GM12874 (cell line): ENCODE data around the gene NRCAM.

Experiments used
- TF ChIP-seq, protein P1 (sequence below): IDR thresholded peaks from 2 replicates; pipeline ENCODE4 v1.5.1; 2011; ENCODE audit warnings: low read depth, mild to moderate bottlenecking, control low read depth, low read length, moderate library complexity; ENCODE audit not compliant: insufficient read depth

Gene NRCAM

DNA sequence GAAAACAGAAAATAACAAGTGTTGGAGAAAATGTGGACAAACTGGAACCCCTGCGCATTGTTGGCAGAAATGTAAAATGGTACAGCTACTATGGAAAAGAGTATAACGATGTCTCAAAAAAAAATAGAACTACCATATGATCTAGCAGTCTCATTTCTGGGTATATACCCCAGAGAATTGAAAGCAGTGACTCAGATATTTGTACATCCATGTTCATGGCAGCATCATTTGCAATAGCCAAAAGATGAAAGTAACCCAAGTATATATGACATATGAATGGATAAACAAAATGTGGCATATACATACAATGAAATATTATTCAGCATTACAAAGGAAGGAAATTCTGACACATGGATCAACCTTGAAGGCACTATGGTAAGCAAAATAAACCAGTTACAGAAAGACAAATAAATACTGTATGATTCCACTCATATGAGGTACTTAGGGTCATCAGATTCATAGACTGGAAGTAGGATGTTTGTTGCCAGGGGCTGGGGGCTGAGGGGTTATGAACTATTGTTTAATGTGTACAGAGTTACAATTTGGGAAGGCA is 4.9 kb downstream of the NRCAM start:
- TF ChIP-seq, protein P1, sequence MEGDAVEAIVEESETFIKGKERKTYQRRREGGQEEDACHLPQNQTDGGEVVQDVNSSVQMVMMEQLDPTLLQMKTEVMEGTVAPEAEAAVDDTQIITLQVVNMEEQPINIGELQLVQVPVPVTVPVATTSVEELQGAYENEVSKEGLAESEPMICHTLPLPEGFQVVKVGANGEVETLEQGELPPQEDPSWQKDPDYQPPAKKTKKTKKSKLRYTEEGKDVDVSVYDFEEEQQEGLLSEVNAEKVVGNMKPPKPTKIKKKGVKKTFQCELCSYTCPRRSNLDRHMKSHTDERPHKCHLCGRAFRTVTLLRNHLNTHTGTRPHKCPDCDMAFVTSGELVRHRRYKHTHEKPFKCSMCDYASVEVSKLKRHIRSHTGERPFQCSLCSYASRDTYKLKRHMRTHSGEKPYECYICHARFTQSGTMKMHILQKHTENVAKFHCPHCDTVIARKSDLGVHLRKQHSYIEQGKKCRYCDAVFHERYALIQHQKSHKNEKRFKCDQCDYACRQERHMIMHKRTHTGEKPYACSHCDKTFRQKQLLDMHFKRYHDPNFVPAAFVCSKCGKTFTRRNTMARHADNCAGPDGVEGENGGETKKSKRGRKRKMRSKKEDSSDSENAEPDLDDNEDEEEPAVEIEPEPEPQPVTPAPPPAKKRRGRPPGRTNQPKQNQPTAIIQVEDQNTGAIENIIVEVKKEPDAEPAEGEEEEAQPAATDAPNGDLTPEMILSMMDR: no peak

DNA sequence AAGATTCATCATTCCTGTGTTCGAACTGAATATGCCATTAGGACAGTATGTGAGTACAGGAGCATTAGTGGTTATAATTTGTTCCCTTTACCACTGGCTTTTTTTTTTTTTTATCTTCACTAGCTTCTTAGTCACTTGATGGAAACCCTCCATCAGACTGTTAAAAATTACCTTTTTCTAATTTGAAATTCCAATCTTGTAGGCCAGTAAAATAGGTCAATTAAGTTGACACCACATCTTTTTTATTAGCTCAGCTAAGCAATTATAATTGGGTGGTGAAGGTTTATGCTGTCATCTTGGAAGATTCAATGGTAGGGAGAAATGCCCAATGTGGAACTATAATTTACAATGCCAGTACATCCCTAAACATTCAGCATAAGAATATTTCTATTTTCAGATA is 6.1 kb downstream of the NRCAM start:
- TF ChIP-seq, protein P1: no peak

DNA sequence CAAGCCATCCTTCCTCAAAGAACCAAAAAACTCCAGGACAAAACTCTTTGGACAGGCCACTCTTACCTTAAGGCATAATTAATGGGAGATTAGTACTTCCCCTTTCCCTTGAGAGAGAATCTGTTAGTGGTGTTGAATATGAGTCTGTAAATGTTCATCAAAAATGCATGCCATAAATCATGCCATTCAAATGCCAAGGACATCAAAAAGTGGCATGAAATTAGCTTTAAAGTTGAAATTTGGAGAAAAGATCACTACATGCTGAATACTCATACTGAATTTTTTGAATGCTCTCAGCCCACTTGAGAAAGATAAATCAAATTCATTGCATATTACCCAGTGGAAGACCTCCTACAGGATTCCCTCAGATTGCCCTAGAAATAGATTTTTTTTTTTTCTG is 6.7 kb downstream of the NRCAM start:
- TF ChIP-seq, protein P1: no peak

DNA sequence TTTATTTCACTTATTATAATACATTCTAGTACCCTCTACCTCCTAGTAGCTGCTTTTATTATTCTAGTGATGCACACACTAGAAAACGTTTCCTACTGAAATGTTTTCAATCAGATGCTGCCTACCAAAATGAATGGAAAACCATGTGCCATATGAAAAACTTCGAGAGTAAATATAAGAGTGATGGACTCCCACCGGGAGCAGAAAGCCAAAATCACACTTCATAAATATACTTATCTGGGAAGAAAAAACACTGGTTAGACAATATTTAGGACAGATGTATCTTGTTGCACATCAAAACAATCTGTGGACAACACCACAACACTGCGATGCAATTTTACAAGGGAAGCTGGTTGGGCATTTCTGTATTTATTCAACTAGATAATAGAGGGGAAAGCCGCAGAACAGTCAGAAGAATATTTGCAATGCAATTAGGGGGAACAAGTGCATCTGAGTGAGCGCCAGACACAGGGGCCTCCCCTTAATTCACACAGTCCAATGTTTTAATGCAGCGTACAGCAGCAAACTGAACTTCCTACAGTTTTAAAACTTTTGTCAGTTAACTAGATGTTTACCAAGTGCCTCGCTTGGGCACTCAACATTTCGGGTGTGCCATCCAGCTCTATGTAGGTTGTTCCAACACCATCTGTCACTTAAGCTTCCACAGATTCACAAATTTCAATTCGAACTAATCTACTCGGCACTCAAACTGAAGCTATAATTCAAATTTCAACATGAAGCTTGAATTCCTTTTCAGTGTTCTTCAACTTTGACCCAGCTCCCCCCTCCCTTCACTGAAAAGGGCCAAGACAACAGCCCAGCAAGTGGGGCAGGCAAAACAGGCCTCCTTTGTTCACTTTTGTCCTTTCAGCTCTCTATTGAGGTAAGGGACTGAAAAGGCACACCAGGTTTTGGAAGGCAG is 7.4 kb downstream of the NRCAM start:
- TF ChIP-seq, protein P1: no peak

DNA sequence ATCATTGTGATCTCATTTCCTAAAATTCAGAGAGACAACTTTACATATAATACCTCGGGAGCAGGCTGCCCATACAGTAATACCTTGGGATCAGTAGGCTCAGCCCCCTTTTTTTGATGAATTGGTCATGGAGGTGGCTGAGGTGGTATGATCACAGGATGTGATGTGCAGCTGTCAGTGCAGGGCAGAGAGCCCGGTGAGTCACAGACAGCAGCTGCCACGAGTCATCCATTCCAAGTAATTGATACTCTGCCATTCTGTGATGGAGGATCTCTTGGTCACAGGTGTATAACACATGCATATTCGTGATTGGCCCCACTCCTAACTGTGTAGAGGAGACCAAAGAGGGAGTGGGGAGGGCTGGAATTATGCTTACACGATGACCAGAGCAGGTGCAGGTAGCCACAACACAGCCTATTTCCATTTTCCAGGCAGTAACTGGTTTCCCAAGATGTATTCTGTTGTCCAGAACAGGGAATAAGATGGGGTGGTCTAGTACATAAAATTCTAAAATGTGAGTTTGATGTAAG is 14.1 kb downstream of the NRCAM start:
- TF ChIP-seq, protein P1: no peak

DNA sequence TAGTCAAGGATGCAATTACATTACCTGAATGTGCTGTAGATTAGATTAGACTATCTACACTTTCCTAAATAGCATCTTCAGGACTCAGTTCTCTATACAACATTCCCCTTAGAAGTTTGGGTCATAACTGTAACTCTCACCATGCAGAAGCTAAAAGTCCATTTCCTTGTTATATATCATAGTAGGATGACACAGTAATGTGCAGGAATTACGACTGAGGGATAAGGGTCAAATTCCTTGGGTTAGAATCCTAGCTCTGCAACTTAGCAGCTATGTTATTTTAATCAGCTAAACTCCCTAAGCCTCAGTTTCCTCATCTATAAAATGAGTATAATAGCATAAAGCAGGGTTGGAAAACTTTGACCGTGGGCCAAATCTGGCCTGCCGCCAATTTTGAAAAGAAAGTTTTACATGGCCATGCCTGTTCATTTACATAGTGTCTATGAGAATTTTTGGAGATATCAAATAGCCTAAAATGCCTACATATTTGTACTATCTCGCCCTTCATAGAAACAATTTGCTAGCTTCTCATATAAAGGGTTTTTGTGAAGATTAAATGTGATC is 14.8 kb downstream of the NRCAM start:
- TF ChIP-seq, protein P1: no peak

DNA sequence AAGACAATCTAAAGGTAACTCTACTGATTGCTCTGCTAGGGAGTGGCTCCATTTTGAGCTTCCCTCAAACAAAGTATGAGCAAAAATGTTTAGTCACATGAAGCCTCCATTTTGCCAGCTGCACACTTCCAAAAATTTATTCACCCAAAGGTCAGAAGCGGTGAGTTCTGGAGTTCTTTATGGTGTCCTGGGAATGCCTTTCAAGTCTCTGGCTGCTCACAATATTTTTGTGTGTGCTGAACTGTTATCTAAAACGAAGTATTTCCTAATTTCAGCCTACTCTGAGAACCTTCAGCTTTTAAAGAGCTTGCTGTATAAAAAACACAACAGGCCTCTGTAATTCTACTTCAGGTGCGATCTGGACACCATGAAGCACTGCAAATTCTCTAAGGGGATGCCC is 15.6 kb downstream of the NRCAM start:
- TF ChIP-seq, protein P1: no peak
